Measurements from ENCODE around the gene LKAAEAR1. TPM values are rescaled to one million over a fixed set of nuclear protein-coding genes. Genes with fewer than 3 reads are reported as not detected.

The LKAAEAR1 gene
- total RNA-seq, 2 experiments from 2014 or later, result not detected

DNA sequence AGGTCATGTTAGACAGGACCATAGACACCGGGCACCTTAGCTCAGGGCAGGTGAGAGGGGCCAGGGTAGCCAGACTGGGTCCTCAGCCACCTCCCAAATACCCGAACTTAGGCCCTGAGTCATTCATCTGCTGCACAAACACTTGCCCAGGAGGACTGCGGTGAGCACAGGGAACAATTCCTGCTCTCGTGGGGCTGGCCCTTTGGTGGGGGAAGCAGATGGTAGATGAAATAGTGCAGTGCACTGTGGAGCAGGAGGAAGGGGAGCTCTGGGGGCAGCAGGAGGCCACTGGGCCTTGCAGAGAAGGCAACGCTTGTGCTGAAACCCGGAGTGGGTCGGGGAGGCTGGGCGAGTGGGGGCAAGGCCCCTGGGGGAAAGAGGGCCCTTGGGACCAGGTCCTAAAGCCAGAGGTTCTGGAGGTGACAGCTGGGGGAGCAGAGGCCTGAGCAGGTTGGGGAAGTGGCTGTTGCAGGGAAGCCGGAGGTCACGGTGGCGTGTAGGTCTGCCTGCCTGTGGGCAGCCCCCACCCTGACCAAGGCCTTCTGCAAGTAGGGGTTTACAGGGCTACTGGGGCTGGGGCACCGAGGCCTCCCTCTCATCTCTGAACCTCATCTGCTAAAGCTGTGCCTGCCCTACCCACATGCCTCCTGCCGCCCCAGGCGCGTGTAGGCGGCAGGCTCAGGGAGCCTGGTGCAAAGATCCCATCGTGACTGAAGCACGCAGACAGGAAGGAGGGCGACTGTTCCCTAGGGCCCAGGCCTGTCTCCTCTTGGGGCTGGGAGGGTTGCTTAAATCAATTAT lies 27.8 kb upstream of the LKAAEAR1 start:
- H3K4me1 ChIP-seq (ENCODE audit: insufficient read depth, low read length, poor library complexity, severe bottlenecking), result peaks cover 12% of the 10 kb centered on the region
- ChIA-PET POLR2A (no interaction called here), CTCF (ENCODE audit: unreplicated experiment) (no interaction called here)
- H3K4me3 ChIP-seq (ENCODE audit: low read depth, low read length, poor library complexity, severe bottlenecking), result no peak overlapping the region
- BruUV-seq (replicated peaks), result no TSS peak
- H3K4me2 ChIP-seq (ENCODE audit: low read length), result no peak overlapping the region
- TF ChIP-seq, protein P1, sequence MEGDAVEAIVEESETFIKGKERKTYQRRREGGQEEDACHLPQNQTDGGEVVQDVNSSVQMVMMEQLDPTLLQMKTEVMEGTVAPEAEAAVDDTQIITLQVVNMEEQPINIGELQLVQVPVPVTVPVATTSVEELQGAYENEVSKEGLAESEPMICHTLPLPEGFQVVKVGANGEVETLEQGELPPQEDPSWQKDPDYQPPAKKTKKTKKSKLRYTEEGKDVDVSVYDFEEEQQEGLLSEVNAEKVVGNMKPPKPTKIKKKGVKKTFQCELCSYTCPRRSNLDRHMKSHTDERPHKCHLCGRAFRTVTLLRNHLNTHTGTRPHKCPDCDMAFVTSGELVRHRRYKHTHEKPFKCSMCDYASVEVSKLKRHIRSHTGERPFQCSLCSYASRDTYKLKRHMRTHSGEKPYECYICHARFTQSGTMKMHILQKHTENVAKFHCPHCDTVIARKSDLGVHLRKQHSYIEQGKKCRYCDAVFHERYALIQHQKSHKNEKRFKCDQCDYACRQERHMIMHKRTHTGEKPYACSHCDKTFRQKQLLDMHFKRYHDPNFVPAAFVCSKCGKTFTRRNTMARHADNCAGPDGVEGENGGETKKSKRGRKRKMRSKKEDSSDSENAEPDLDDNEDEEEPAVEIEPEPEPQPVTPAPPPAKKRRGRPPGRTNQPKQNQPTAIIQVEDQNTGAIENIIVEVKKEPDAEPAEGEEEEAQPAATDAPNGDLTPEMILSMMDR (conservative IDR thresholded peaks at IDR 0.05; ENCODE audit: low read length), result no peak
- no peak for TF ChIP-seq EZH2phosphoT487 (IDR thresholded peaks at IDR 0.05; ENCODE audit: borderline replicate concordance, low read depth, low read length)
- DNase-seq (ENCODE audit: low spot score), result no peak
- H3K79me2 ChIP-seq (ENCODE audit: insufficient read depth, low read depth, low read length), result no peaks in the 10 kb centered on the region
- H2AFZ ChIP-seq (ENCODE audit: low read length), result no peak overlapping the region
- H3K36me3 ChIP-seq (ENCODE audit: insufficient read depth, low read length), result no peaks in the 10 kb centered on the region
- intact Hi-C loops (cut with micrococcal nuclease; ENCODE audit: unreplicated experiment), result no loop called here
- H3K27ac ChIP-seq (ENCODE audit: low read depth, low read length, poor library complexity, severe bottlenecking), result no peak overlapping the region
- H4K20me1 ChIP-seq (ENCODE audit: insufficient read depth, low read length), result no peaks in the 10 kb centered on the region
- H3K9me3 ChIP-seq (ENCODE audit: low read length), result no peaks in the 10 kb centered on the region
- no peaks in the 10 kb centered on the region for H3K9me2 ChIP-seq (ENCODE audit: insufficient read depth, low read length)

DNA sequence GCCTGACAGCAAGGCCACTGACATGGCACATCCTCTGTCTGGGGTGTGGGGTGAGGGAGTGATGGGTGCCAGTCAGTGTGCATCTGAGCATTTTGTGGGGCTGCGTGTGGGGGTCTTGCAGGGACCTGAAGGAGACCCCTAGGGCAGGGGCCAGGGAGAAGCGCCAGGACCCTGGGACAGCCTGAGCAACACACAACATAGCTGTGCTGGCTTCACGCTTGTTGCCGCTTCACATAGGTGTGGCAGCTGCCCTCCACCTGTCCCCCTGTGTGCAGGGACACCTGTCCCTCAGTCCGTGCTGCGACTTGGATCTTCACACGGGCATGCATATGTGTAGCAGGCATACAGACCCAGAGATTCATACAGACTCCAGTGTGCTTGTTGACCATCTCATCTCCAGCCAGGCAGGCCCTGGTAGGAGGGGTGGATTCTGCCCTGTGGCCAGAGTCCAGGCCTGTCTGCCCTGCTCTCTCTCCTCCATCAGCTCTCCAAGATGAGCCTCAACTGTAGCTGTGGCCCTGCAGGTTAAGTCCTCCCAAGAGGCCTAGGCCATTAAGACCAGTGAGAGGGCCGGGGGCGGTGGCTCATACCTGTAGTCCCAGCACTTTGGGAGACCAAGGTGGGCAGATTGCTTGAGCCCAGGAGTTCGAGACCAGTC lies 26.3 kb upstream of the LKAAEAR1 start:
- no peak overlapping the region for H2AFZ ChIP-seq (ENCODE audit: low read length)
- ChIA-PET CTCF (ENCODE audit: unreplicated experiment) (no interaction called here), POLR2A (no interaction called here)
- no peaks in the 10 kb centered on the region for H3K79me2 ChIP-seq (ENCODE audit: insufficient read depth, low read depth, low read length)
- BruUV-seq (replicated peaks), result no TSS peak
- H4K20me1 ChIP-seq (ENCODE audit: insufficient read depth, low read length), result no peaks in the 10 kb centered on the region
- H3K27ac ChIP-seq (ENCODE audit: low read depth, low read length, poor library complexity, severe bottlenecking), result no peak overlapping the region
- H3K4me3 ChIP-seq (ENCODE audit: low read depth, low read length, poor library complexity, severe bottlenecking), result no peak overlapping the region
- DNase-seq (ENCODE audit: low spot score), result no peak
- no peak overlapping the region for H3K4me2 ChIP-seq (ENCODE audit: low read length)
- no peaks in the 10 kb centered on the region for H3K9me3 ChIP-seq (ENCODE audit: low read length)
- intact Hi-C loops (cut with micrococcal nuclease; ENCODE audit: unreplicated experiment), result no loop called here
- H3K36me3 ChIP-seq (ENCODE audit: insufficient read depth, low read length), result no peaks in the 10 kb centered on the region
- H3K4me1 ChIP-seq (ENCODE audit: insufficient read depth, low read length, poor library complexity, severe bottlenecking), result peaks cover 14% of the 10 kb centered on the region
- TF ChIP-seq, protein P1 (conservative IDR thresholded peaks at IDR 0.05; ENCODE audit: low read length), result no peak
- no peak for TF ChIP-seq EZH2phosphoT487 (IDR thresholded peaks at IDR 0.05; ENCODE audit: borderline replicate concordance, low read depth, low read length)
- H3K9me2 ChIP-seq (ENCODE audit: insufficient read depth, low read length), result no peaks in the 10 kb centered on the region

DNA sequence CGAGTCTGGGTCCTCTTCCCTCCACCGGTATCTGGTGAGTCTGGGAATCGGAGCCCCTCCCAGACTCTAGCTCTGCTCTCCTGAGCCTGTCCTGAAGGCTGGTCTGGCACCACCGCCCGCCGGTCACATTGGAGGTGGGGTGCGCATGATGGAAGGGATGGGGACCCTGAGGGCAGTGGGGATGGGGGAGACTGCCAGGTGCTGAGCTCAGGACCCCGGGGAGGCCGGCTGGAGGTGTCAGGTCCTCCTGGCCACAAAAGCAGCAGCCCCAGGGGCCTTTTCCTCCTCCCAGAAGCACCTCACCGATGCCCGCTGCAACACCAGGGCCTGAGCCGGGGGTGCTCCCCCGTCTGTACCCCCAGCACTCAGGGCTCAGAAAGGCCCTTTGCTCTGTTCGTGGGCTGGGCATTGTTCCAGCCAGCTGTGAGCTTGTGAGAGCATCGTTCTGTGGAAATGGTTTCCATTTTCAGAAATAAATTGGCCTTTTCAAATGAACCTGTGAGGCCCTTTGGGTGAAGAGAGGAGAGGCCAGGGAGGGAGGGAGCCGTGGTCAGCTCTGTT lies 25.7 kb upstream of the LKAAEAR1 start:
- DNase-seq (ENCODE audit: low spot score), result no peak
- intact Hi-C loops (cut with micrococcal nuclease; ENCODE audit: unreplicated experiment), result no loop called here

More for the DNA sequence above, 25.7 kb upstream of the LKAAEAR1 start:
- no TSS peak for BruUV-seq (replicated peaks)
- Histone ChIP-seq H3K9me3 (ENCODE audit: low read length) (no peaks in the 10 kb centered on the region), H3K79me2 (ENCODE audit: insufficient read depth, low read depth, low read length) (no peaks in the 10 kb centered on the region), H3K9me2 (ENCODE audit: insufficient read depth, low read length) (no peaks in the 10 kb centered on the region), H3K4me1 (ENCODE audit: insufficient read depth, low read length, poor library complexity, severe bottlenecking) (peaks cover 14% of the 10 kb centered on the region), H3K36me3 (ENCODE audit: insufficient read depth, low read length) (no peaks in the 10 kb centered on the region), H2AFZ (ENCODE audit: low read length) (no peak overlapping the region), H3K4me2 (ENCODE audit: low read length) (no peak overlapping the region), H4K20me1 (ENCODE audit: insufficient read depth, low read length) (no peaks in the 10 kb centered on the region), H3K4me3 (ENCODE audit: low read depth, low read length, poor library complexity, severe bottlenecking) (no peak overlapping the region), H3K27ac (ENCODE audit: low read depth, low read length, poor library complexity, severe bottlenecking) (no peak overlapping the region)
- TF ChIP-seq, protein P1 (conservative IDR thresholded peaks at IDR 0.05; ENCODE audit: low read length), result no peak
- no peak for TF ChIP-seq EZH2phosphoT487 (IDR thresholded peaks at IDR 0.05; ENCODE audit: borderline replicate concordance, low read depth, low read length)
- ChIA-PET POLR2A (no interaction called here), CTCF (ENCODE audit: unreplicated experiment) (no interaction called here)

All from OCI-LY7 (cell line).